GM13976 (cell line): ENCODE data around the gene SUPT20HL1.
"Not testable (repeated sequence)": the region's sequence is repeated elsewhere in the genome, so short reads cannot be mapped to it uniquely, and the experiment has no call there.

ENCODE experiments used
- DNase-seq: peaks from one replicate; pipeline ENCODE4 v3.0.0; 2012; ENCODE audit warnings: low spot score
- CTCF ChIP-seq: IDR thresholded peaks from 2 replicates; pipeline ENCODE4 v1.5.1; 2012; ENCODE audit warnings: borderline replicate concordance, mild to moderate bottlenecking; ENCODE audit not compliant: insufficient read depth; ENCODE audit errors: extremely low read depth, missing control alignments, control extremely low read depth
- in situ Hi-C: fragments of 300-500 bp; cut with MboI; formaldehyde crosslinking; loops from one replicate; pipeline ENCODE4 v1.12.0; 2022; ENCODE audit warnings: low sequenced_read_pairs, mixed read lengths, inconsistent platforms; ENCODE audit not compliant: unreplicated experiment

Gene SUPT20HL1

GRCh38 chrX:24364326-24364725 lies 3.9 kb downstream of the SUPT20HL1 start:
- DNase-seq, result no peak
- in situ Hi-C loops, result no loop called here
- no peak for TF ChIP-seq CTCF

GRCh38 chrX:24364851-24365538 lies 4.6 kb downstream of the SUPT20HL1 start:
- no peak for TF ChIP-seq CTCF
- in situ Hi-C loops, result no loop called here
- no peak for DNase-seq

- in situ Hi-C loops, DNase-seq: not testable (repeated sequence)
Measured at GRCh38 chrX:24366762-24367400, 6.4 kb downstream of the SUPT20HL1 start.

GRCh38 chrX:24369816-24370215 lies 9.4 kb downstream of the SUPT20HL1 start:
- no peak for DNase-seq
- no peak for TF ChIP-seq CTCF
- in situ Hi-C loops, result no loop called here

- peak; percentile 77 for TF ChIP-seq CTCF
- in situ Hi-C loops, result no loop called here
- DNase-seq, result peak; percentile 76
Measured at GRCh38 chrX:24371391-24371972, 11.0 kb downstream of the SUPT20HL1 start.

- no peak for DNase-seq
- in situ Hi-C loops, result no loop called here
- no peak for TF ChIP-seq CTCF
Measured at GRCh38 chrX:24372021-24372763, 11.8 kb downstream of the SUPT20HL1 start.
